Progenitor cell of endocrine pancreas (in vitro differentiated cells): ENCODE data around the gene DENND1B. TPM values are rescaled to one million over a fixed set of nuclear protein-coding genes. Genes with fewer than 3 reads are reported as not detected.
"Not testable (repeated sequence)": the region's sequence is repeated elsewhere in the genome, so short reads cannot be mapped to it uniquely, and the experiment has no call there.

ENCODE experiments used
- DNase-seq: peaks from one replicate; pipeline ENCODE4 v3.0.0; 2021; ENCODE audit warnings: low spot score; ENCODE audit not compliant: unreplicated experiment
- H3K27ac Mint-ChIP-seq: 2 replicates; pipeline ENCODE4 v1.8.0; 2021; ENCODE audit warnings: mild to moderate bottlenecking, moderate library complexity, mixed read lengths
- H3K27me3 Mint-ChIP-seq: 2 replicates; pipeline ENCODE4 v1.8.0; 2021; ENCODE audit warnings: mixed read lengths
- H3K36me3 Mint-ChIP-seq: 2 replicates; pipeline ENCODE4 v1.8.0; 2022; ENCODE audit warnings: mixed read lengths; ENCODE audit not compliant: insufficient read depth
- H3K4me1 Mint-ChIP-seq: 2 replicates; pipeline ENCODE4 v1.8.0; 2021; ENCODE audit warnings: low read depth, mixed read lengths
- H3K4me3 Mint-ChIP-seq: 2 replicates; pipeline ENCODE4 v1.8.0; 2021; ENCODE audit warnings: low read depth, mild to moderate bottlenecking, moderate library complexity, mixed read lengths
- H3K9me3 Mint-ChIP-seq: 2 replicates; pipeline ENCODE4 v1.8.0; 2021; ENCODE audit warnings: low read depth, mixed read lengths
- CTCF ChIP-seq: fragments of 200-600 bp; sonication (generic); IDR thresholded peaks from one replicate; pipeline ENCODE4 v1.5.0; 2021; ENCODE audit warnings: antibody characterized with exemption, mild to moderate bottlenecking; ENCODE audit not compliant: unreplicated experiment
- total RNA-seq: library from RNA; stranded (reverse); gene quantifications from 2 replicates; pipeline ENCODE4 v1.2.1, GENCODE V29; 2021

DENND1B gene
- total RNA-seq, 1 donor from 2014 or later, result 15.7 TPM

DNA sequence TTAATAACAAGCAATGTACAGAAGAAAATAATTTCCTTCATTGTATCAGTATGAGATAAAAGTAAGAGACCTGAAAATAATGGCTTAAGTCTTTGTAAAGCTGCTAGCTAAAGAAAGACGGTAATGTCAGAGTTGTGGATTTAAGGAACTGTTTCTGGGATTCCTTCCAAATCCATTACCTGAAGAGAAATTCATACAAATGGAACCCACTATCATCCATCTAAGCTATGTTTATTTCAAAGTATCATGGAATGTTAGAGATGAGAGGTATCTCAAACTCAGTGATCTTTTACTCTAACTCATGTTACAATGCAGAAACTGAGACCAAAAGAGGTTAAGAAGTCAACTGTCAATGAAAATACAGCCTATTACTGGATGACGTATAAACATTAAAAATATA is 197.7 kb downstream of the DENND1B start:
- DNase-seq, result no peak
- H3K9me3 Mint-ChIP-seq, result peaks cover 10% of the 10 kb centered on the region
- H3K27me3 Mint-ChIP-seq, result no peaks in the 10 kb centered on the region
- TF ChIP-seq CTCF, result no peak
- no peak overlapping the region for H3K4me3 Mint-ChIP-seq
- peaks cover 24% of the 10 kb centered on the region for H3K36me3 Mint-ChIP-seq
- no peak overlapping the region for H3K27ac Mint-ChIP-seq
- no peaks in the 10 kb centered on the region for H3K4me1 Mint-ChIP-seq

DNA sequence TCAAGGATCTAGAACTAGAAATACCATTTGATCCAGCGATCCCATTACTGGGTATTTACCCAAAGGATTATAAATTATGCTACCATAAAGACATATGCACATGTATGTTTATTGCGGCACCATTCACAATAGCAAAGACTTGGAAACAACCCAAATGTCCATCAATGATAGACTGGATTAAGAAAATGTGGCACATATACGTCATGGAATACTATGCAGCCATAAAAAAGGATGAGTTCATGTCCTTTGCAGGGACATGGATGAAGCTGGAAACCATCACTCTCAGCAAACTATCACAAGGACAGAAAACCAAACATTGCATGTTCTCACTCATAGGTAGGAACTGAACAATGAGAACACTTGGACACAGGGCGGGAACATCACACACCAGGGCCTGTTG is 199.7 kb downstream of the DENND1B start:
- not testable (repeated sequence) for H3K27me3 Mint-ChIP-seq, DNase-seq, H3K9me3 Mint-ChIP-seq, H3K4me1 Mint-ChIP-seq, H3K27ac Mint-ChIP-seq, H3K4me3 Mint-ChIP-seq
- H3K36me3 Mint-ChIP-seq, result peaks cover 26% of the 10 kb centered on the region

GRCh38 chr1:197572169-197572568 is 203.1 kb downstream of the DENND1B start:
- peaks cover 23% of the 10 kb centered on the region for H3K9me3 Mint-ChIP-seq
- DNase-seq, result no peak
- H3K4me1 Mint-ChIP-seq, result no peaks in the 10 kb centered on the region
- H3K27ac Mint-ChIP-seq, result no peak overlapping the region
- no peak for TF ChIP-seq CTCF
- H3K4me3 Mint-ChIP-seq, result no peak overlapping the region
- peaks cover 44% of the 10 kb centered on the region for H3K36me3 Mint-ChIP-seq
- no peaks in the 10 kb centered on the region for H3K27me3 Mint-ChIP-seq

DNA sequence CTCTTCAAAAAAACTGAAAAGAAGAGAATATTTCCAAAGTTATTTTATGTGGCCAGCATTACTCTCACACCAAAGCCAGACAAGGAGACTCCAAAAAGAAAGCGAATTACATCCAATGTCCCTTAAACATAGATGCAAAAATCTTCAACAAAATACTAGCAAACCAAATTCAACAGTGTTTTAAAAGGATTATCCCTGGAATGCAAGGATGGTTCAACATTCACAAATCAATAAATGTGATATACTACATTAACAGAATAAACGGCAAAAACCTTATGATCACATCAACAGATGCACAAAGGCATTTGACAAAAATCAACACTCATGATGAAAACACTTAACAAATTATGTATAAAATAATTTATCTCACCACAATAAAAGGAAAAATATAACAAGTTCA is 207.8 kb downstream of the DENND1B start:
- peaks cover 33% of the 10 kb centered on the region for H3K36me3 Mint-ChIP-seq
- H3K27me3 Mint-ChIP-seq, result no peaks in the 10 kb centered on the region
- peaks cover 20% of the 10 kb centered on the region for H3K9me3 Mint-ChIP-seq

GRCh38 chr1:197561041-197561440 is 214.2 kb downstream of the DENND1B start:
- no peak overlapping the region for H3K4me3 Mint-ChIP-seq
- no peak for TF ChIP-seq CTCF

More for the DNA sequence above, 207.8 kb downstream of the DENND1B start:
- no peak for DNase-seq
- no peak for TF ChIP-seq CTCF
- no peaks in the 10 kb centered on the region for H3K4me1 Mint-ChIP-seq
- no peak overlapping the region for H3K27ac Mint-ChIP-seq
- H3K4me3 Mint-ChIP-seq, result no peak overlapping the region

GRCh38 chr1:197559655-197560054 is 215.6 kb downstream of the DENND1B start:
- no peak for DNase-seq
- Mint-ChIP-seq H3K27me3 (no peaks in the 10 kb centered on the region), H3K27ac (no peak overlapping the region), H3K9me3 (no peaks in the 10 kb centered on the region), H3K36me3 (peaks cover 6% of the 10 kb centered on the region), H3K4me1 (peaks cover 2% of the 10 kb centered on the region), H3K4me3 (no peak overlapping the region)
- no peak for TF ChIP-seq CTCF

More at GRCh38 chr1:197561041-197561440, 214.2 kb downstream of the DENND1B start:
- H3K9me3 Mint-ChIP-seq, result no peaks in the 10 kb centered on the region
- peaks cover 2% of the 10 kb centered on the region for H3K4me1 Mint-ChIP-seq
- H3K36me3 Mint-ChIP-seq, result peaks cover 4% of the 10 kb centered on the region
- H3K27me3 Mint-ChIP-seq, result no peaks in the 10 kb centered on the region
- no peak overlapping the region for H3K27ac Mint-ChIP-seq
- DNase-seq, result no peak
